Smooth muscle cell (in vitro differentiated cells): ENCODE data around the gene KXD1. TPM values are rescaled to one million over a fixed set of nuclear protein-coding genes. Genes with fewer than 3 reads are reported as not detected.

Experiments used
- DNase-seq: peaks from one replicate; lab custom pipeline; 2025; ENCODE audit not compliant: unreplicated experiment; lab: John Stamatoyannopoulos, UW
- H2AFZ ChIP-seq: fragments of 200-600 bp; sonication (generic); 2 replicates; pipeline ENCODE4 v1.6.0; 2016; ENCODE audit warnings: antibody characterized with exemption, low read depth, mild to moderate bottlenecking
- H3F3A ChIP-seq: fragments of 200-600 bp; sonication (generic); 2 replicates; pipeline ENCODE4 v1.6.0; 2017; ENCODE audit warnings: antibody characterized with exemption, low read depth
- H3K27ac ChIP-seq: fragments of 200-600 bp; sonication (generic); 2 replicates; pipeline ENCODE4 v1.5.1; 2016; ENCODE audit warnings: low read depth, mild to moderate bottlenecking
- H3K27me3 ChIP-seq: fragments of 200-600 bp; sonication (generic); 2 replicates; pipeline ENCODE4 v1.6.1; 2016; ENCODE audit warnings: low read depth, mild to moderate bottlenecking
- H3K36me3 ChIP-seq: fragments of 200-600 bp; sonication (generic); 2 replicates; pipeline ENCODE4 v1.5.1; 2016; ENCODE audit warnings: low read depth
- H3K4me1 ChIP-seq: fragments of 200-600 bp; sonication (generic); 2 replicates; pipeline ENCODE4 v1.5.1; 2016; ENCODE audit warnings: low read depth
- H3K4me2 ChIP-seq: fragments of 200-600 bp; sonication (generic); 2 replicates; pipeline ENCODE4 v1.6.0; 2016; ENCODE audit warnings: mild to moderate bottlenecking
- H3K4me3 ChIP-seq: fragments of 200-600 bp; sonication (generic); 2 replicates; pipeline ENCODE4 v1.5.1; 2016; ENCODE audit warnings: mild to moderate bottlenecking
- H3K79me2 ChIP-seq: fragments of 200-600 bp; sonication (generic); 2 replicates; pipeline ENCODE4 v1.6.0; 2016; ENCODE audit warnings: low read depth, mild to moderate bottlenecking
- H3K9ac ChIP-seq: fragments of 200-600 bp; sonication (generic); 2 replicates; pipeline ENCODE4 v1.6.0; 2016; ENCODE audit warnings: low read depth
- H3K9me3 ChIP-seq: fragments of 200-600 bp; sonication (generic); replicated peaks from 2 replicates; pipeline ENCODE4 v1.5.1; 2016; ENCODE audit warnings: low read depth
- H4K20me1 ChIP-seq: fragments of 200-600 bp; sonication (generic); 2 replicates; pipeline ENCODE4 v1.6.0; 2016; ENCODE audit warnings: low read depth
- WGBS: methylation state at CpG from one replicate; pipeline ENCODE4 v1.1.7; 2016; ENCODE audit warnings: low lambda C conversion rate; 5-methylcytosine and 5-hydroxymethylcytosine counted together
- polyA plus RNA-seq: library from polyadenylated mRNA; unstranded; fragments of >200 nt; fragmentation: Nextera tagmentation; extraction: Ambion mirVana; gene quantifications from 2 replicates; pipeline ENCODE4 v1.2.1, GENCODE V29; 2016
- total RNA-seq: library from RNA; depleted of rRNA; stranded (reverse); fragments of >200 nt; gene quantifications from 2 replicates; pipeline ENCODE4 v1.2.3, GENCODE V29; 2014
- TF ChIP-seq, protein P1 (sequence below): fragments of 200-600 bp; sonication (generic); IDR thresholded peaks from 2 replicates; pipeline ENCODE4 v1.5.1; 2017; ENCODE audit warnings: borderline replicate concordance, mild to moderate bottlenecking, antibody characterized with exemption; ENCODE audit not compliant: insufficient read depth, poor library complexity, severe bottlenecking

The KXD1 gene
- total and polyA plus RNA-seq, 2 experiments from 2014 or later = 75.4 to 134 TPM

DNA sequence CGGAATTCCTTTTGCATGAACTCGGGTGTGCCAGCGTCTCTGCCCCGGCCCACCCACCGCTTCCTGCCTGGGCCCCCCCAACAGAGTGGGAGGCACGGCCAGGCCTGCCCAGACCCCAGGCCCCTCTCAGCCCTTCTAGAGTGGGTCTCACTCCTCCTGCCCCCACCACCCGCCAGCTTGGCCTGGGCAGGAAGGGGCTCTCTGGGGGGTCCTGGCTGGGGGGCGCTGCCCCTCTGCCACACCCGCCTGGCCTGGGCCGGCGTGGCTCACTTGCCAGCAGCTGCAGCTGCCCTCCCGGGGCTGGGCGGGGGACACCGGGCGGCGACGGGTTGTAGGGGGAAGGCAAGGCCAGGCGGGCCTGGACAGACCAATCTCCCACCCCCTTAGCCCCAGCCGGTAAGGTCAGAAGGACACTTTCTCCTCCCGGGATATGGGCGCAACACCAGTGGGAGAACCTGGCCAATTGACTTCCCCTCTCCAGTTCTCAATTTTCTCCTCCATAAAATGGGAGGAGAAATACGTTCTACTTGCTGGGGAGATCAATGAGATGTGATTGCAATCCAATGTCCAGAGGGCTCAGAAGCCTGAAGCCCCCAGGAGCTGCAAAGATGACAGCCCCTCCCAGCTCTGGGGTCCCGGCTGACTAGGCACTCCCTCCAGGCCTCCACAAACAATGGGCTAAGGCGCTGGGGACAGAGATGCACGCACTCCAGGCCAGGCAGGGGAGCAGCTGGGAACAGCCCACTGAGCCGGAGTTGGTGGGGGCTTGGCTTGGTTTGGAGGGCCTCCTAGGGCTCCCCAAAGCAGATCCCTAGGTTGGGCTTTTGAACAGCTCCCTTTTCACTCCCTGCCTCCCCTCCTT lies 46.5 kb downstream of the KXD1 start:
- Histone ChIP-seq H3K9me3 (no peaks in the 10 kb centered on the region), H3K36me3 (no peaks in the 10 kb centered on the region), H4K20me1 (peaks cover 54% of the 10 kb centered on the region), H3K79me2 (peaks cover 27% of the 10 kb centered on the region), H3K4me1 (peaks cover 28% of the 10 kb centered on the region), H3K4me3 (peak overlapping the region; percentile 57), H3K9ac (no peak overlapping the region), H3F3A (peaks cover 12% of the 10 kb centered on the region), H2AFZ (no peak overlapping the region), H3K27ac (peak overlapping the region; percentile 57), H3K27me3 (peaks cover 38% of the 10 kb centered on the region), H3K4me2 (peak overlapping the region; percentile 90)
- TF ChIP-seq, protein P1, sequence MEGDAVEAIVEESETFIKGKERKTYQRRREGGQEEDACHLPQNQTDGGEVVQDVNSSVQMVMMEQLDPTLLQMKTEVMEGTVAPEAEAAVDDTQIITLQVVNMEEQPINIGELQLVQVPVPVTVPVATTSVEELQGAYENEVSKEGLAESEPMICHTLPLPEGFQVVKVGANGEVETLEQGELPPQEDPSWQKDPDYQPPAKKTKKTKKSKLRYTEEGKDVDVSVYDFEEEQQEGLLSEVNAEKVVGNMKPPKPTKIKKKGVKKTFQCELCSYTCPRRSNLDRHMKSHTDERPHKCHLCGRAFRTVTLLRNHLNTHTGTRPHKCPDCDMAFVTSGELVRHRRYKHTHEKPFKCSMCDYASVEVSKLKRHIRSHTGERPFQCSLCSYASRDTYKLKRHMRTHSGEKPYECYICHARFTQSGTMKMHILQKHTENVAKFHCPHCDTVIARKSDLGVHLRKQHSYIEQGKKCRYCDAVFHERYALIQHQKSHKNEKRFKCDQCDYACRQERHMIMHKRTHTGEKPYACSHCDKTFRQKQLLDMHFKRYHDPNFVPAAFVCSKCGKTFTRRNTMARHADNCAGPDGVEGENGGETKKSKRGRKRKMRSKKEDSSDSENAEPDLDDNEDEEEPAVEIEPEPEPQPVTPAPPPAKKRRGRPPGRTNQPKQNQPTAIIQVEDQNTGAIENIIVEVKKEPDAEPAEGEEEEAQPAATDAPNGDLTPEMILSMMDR = no peak
- no peak for DNase-seq
- 22% methylated on average over 17 of the region's 26 CpGs for WGBS

DNA sequence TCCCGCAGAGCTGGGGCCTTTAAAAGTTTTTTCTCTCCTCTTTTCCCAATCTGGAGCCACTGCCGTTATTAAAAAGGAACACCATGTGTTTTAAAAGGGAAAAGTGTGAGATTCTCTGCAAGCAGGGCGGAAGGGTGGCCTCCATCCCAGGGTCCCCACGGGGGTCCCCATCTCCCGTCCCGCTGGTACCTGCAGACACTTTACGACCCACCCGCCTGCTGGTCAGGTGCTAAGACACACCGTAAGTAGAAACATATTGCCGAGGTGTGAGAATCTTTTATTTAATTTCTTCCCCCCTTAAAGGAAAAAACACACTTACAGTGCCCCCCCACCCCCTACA lies 47.1 kb downstream of the KXD1 start:
- Histone ChIP-seq H3F3A (peaks cover 12% of the 10 kb centered on the region), H3K4me2 (peak overlapping the region; percentile 90), H3K36me3 (no peaks in the 10 kb centered on the region), H4K20me1 (peaks cover 49% of the 10 kb centered on the region), H3K9me3 (no peaks in the 10 kb centered on the region), H3K9ac (no peak overlapping the region), H2AFZ (no peak overlapping the region), H3K4me1 (peaks cover 28% of the 10 kb centered on the region), H3K27me3 (peaks cover 44% of the 10 kb centered on the region), H3K4me3 (peak overlapping the region; percentile 57), H3K79me2 (peaks cover 27% of the 10 kb centered on the region), H3K27ac (peak overlapping the region; percentile 57)
- WGBS = 28% methylated on average over 10 of the region's 10 CpGs
- TF ChIP-seq, protein P1 = no peak
- no peak for DNase-seq

DNA sequence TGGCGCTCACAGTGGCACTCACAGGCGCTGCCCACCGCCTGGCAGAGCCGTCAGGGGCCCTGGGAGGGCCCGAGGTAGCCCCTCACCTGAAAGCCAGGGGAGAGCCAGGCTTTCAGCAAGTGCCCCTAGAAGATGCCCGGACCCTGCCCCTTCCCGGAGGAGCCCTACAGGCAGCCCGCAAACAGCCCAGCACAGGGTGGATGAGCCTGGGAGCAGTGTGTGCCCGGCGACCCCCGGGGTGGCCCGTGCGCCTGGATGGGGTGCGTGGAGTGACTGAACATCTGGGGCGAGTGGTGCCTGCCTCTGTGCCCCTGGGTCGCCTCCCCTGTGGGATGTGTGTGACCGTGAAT lies 47.5 kb downstream of the KXD1 start:
- H3K4me1 ChIP-seq = peaks cover 28% of the 10 kb centered on the region
- H3K36me3 ChIP-seq = no peaks in the 10 kb centered on the region
- H3F3A ChIP-seq = peaks cover 12% of the 10 kb centered on the region
- WGBS = 23% methylated on average over 17 of the region's 17 CpGs
- H3K9ac ChIP-seq = no peak overlapping the region
- no peak overlapping the region for H2AFZ ChIP-seq
- no peak overlapping the region for H3K27ac ChIP-seq
- TF ChIP-seq, protein P1 = no peak
- peaks cover 46% of the 10 kb centered on the region for H4K20me1 ChIP-seq
- H3K9me3 ChIP-seq = no peaks in the 10 kb centered on the region
- H3K27me3 ChIP-seq = peaks cover 48% of the 10 kb centered on the region
- DNase-seq = no peak
- peak overlapping the region; percentile 57 for H3K4me3 ChIP-seq
- peaks cover 27% of the 10 kb centered on the region for H3K79me2 ChIP-seq
- H3K4me2 ChIP-seq = peak overlapping the region; percentile 90
